NCI-H526 treated with DMSO at 0.1 percent for 48 hours (cell line): ENCODE measurements around the gene KCNH2.
"Not testable (repeated sequence)": the region's sequence is repeated elsewhere in the genome, so short reads cannot be mapped to it uniquely, and the experiment has no call there.

Experiments used
- DNase-seq: peaks from one replicate; lab custom pipeline; 2025; lab: John Stamatoyannopoulos, UW

KCNH2 gene

DNA sequence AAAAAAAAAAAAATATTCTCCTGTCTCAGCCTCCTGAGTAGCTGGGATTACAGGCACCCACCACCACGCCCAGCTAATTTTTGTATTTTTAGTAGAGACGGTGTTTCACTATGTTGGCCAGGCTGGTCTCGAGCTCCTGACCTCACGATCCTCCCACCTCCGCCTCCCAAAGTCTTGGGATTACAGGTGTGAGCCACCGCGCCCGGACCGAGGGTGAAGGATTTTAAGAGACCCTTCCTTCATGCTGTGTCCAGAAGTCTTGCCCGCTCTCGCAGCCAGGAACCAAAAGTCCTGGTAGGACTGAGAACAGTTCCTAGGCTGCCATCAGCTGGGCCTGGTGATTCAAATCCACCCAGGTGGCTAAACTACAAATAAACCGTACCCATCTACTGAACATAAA is 33.5 kb upstream of the KCNH2 start:
- DNase-seq: not testable (repeated sequence)

DNA sequence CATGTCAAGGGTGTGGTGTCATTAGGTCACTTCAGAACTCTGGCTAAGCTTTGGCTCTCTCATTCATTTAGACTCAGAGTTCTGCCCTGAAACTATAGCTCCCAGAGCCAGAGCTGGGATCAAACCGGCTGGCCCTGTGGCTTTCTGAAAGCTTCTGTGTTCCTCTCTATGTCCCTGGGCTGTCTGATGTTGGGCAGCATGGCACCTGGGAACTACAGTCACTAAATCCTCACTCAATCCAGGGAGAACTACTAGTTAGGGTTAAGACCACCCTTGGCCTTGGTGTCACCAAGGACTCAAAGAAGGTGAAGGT is 32.9 kb upstream of the KCNH2 start:
- DNase-seq: no peak

DNA sequence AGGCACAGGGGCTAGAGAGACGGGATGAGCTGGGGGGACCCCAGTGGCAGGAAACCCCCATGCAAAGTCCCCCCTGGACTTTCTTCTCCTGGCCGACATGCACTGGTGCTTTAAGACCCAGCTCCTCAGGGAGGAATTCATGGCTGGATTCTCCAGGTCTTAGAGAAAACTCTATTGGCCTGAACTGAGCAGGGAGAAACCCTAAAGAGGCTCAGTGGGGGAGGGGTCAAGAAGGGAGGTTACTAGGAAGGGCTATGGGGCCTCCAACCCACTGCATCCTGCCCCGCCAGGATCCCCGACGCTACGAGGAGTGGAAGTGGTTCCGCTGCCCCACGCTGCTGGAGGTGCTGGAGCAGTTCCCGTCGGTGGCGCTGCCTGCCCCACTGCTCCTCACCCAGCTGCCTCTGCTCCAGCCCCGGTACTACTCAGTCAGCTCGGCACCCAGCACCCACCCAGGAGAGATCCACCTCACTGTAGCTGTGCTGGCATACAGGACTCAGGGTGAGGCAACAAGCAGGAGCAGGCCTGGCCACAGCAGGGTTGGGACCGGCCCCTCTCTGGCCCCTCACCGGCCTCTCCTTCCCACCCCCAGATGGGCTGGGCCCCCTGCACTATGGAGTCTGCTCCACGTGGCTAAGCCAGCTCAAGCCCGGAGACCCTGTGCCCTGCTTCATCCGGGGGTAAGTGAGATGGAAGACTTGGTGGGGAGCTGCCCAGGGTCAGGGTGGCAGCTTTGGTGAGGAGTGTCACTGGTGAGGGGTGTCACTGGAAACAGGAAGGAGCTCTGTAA is 32.4 kb upstream of the KCNH2 start:
- no peak for DNase-seq

DNA sequence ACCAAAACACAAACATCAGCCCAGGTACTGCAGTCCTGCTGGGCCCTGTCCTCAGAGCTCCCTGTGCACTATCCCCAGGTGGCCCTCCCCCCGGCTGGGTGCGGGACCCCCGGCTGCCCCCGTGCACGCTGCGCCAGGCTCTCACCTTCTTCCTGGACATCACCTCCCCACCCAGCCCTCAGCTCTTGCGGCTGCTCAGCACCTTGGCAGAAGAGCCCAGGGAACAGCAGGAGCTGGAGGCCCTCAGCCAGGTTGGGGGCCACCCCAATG is 31.9 kb upstream of the KCNH2 start:
- DNase-seq: no peak

DNA sequence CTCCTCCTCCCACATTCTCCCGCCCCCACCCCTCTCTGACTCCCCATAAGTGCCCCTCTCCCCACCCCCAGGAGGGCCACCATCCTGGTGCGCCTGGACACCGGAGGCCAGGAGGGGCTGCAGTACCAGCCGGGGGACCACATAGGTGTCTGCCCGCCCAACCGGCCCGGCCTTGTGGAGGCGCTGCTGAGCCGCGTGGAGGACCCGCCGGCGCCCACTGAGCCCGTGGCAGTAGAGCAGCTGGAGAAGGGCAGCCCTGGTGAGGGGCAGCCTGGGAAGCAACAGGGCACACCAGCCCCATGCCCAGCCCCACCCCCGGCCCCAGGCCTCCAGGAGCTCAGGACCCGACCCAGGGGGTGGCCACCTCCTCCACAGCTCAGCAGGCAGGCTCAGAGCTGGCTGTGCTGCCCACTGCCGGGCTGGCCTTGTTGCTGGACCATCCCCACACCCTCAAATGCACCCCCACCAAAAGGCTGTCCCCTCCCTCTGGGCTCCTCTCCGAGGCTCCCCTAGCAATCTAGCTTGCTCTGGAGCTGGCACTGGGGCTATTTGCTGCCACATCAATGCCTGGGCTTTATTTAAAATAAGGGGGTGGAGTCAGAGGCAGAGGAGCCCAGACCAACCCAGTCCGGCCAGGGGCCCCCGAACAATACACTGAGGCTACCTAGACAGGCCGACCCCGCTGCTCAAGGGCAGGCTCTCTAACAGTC is 31.4 kb upstream of the KCNH2 start:
- DNase-seq: no peak

DNA sequence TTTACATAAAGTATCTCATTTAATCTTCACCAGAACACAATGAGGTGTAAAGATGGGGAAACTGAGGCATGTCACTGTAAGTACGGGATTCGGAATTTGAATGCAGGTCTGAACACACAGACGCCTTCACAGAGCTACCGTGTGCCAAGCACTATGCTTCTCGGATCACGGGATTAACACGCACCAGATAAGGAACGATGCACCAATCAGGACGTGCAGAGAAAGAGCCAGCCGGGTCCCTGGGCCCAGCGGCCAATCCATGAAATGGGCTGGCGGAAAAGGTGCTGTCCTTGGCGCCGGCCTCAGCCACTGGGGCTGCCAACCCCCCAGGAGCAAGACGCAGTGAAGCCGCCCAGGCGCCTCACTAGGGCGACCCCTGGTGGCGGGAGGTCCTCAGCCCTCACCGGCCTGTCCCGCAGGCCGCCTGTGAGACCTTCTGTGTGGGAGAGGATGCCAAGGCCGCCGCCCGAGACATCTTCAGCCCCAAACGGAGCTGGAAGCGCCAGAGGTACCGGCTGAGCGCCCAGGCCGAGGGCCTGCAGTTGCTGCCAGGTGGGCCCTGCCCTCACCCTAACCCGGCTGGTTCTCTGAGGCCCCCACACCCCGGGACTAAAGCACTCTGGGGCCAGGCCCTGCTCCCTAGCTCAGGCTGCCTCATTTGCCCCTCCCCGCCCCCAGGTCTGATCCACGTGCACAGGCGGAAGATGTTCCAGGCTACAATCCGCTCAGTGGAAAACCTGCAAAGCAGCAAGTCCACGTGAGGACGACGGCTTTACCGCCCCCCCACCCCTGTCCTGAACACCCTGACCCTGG is 30.6 kb upstream of the KCNH2 start:
- no peak for DNase-seq

DNA sequence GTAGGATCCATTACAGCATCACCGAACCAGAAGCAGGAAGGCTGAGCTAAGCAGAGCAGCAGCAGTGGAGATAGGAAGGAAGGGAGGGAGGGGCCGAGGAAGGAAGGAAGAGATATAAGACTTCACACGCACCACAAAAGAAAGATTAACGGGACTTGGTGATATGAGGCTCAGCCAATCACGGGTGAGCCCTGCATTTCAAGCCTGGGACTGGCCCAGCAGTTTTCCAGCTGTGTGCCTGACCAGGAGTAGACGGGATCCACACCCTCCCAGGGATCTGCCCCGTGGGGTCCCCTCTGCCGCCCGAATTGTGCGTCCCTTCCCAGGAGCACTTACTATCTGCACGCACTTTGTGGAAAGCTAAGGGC is 30.0 kb upstream of the KCNH2 start:
- DNase-seq: no peak

DNA sequence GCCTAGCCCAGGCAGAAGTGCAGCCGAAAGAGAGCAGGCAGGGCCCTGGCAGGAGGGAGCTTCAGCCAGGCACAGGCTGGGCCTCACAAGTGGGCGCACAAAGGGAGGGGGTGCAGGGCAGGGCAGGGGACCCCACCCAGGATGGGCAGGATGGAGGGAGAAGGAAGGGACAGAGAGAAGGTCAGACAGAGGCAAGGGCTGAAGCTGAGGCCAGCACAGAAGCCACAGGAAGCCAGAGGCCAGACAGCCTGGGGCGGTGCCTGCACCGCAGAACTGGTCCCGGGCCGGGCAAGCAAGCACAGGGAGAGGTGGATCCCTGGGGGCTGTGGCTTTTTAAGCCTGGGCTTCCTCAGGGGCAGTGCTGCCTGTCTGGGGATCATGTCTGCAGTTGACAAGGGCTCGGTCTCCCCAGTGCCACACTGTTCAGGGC is 29.4 kb upstream of the KCNH2 start:
- no peak for DNase-seq

DNA sequence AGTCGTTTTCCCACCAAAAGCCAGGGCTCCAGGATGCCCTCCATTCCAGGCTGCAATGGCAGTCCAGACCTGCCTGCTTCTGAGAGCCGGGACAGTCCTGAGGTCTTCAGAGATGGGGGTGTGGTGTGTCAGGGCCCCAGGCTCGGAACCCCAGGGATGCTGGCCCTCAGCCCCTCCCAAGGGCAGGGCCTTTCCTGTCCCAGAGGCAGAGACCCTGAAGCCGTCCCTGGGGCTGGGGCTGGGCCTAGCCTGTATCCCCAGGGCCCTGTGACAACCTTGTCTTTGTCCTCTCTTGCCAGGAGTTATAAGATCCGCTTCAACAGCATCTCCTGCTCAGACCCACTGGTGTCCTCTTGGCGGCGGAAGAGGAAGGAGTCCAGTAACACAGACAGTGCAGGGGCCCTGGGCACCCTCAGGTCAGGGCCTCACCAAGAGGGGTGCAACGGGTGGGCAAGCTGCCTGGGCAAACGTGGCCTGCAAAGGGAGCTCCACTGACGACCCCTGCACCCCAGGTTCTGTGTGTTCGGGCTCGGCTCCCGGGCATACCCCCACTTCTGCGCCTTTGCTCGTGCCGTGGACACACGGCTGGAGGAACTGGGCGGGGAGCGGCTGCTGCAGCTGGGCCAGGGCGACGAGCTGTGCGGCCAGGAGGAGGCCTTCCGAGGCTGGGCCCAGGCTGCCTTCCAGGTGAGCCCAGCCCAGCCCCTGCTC is 28.6 kb upstream of the KCNH2 start:
- DNase-seq: no peak

DNA sequence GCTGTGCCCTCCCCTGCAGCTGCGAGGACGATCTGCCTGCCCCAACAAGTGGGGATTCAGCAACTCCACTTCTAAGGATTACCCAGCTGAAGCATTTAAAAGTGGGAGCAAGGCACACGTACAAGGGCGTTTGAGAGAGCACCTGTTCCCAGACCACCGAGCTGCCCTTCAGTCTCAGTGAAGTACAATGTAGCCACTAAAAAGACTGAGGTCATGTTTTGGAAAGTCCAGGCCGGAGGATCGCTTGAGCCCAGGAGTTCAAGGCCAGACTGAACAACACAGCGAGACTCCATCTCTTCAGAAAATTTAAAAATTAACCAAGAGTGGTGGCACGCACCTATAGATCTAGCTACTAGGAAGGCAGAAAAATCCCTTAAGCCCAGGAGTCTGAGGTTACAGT is 27.4 kb upstream of the KCNH2 start:
- DNase-seq: no peak

DNA sequence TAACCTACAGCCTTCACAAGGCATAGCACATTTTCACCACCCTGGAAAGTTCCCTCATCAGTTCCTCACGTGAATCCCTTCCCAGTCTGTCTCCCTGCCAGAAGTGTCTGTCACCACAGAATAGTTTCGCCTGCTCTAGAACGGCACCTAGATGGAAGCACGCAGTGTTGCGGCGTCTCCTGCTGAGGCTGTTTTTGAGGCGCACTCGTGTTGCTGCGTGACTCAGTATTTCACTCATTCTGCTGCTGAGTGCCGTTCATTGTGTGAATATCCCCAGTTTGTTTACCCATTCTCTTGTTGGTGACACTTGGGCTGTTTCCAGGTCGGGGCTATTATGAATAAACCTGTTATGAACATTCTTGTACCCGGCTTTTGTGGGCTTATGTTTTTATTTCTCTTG is 25.5 kb upstream of the KCNH2 start:
- DNase-seq: no peak

DNA sequence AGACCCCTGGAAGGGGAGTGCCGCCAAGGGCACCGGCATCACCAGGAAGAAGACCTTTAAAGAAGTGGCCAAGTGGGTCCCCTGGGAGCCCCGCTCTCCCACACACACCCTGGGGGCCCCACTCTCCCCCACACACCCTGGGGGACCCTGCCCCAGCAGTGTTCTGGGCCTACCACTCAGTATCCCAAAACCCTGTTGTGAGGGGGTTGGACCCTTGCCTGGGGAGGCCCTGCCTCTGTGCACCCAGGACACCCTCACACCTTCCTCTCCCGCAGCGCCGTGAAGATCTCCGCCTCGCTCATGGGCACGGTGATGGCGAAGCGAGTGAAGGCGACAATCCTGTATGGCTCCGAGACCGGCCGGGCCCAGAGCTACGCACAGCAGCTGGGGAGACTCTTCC is 23.4 kb upstream of the KCNH2 start:
- DNase-seq: no peak

DNA sequence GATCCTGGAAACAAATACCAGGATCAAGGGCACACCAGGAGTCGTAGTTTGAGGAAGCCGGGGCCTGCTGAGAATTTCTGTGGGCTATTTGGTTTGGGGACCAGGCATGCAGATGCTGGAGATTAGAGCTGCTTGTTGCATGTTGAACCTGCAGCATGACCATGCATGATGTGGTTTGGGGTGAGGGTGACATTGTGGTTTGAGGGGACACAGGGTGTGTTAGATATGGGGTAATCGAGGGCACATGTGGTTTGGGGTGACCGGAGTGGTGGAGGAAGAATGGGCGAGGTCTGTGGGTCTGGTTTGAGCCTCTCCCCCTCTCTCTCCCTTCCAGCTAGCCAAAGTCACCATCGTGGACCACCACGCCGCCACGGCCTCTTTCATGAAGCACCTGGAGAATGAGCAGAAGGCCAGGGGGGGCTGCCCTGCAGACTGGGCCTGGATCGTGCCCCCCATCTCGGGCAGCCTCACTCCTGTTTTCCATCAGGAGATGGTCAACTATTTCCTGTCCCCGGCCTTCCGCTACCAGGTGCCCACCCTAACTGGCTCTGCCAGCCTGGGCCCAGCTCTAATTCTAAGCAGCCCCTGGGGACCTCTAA is 22.9 kb upstream of the KCNH2 start:
- no peak for DNase-seq

DNA sequence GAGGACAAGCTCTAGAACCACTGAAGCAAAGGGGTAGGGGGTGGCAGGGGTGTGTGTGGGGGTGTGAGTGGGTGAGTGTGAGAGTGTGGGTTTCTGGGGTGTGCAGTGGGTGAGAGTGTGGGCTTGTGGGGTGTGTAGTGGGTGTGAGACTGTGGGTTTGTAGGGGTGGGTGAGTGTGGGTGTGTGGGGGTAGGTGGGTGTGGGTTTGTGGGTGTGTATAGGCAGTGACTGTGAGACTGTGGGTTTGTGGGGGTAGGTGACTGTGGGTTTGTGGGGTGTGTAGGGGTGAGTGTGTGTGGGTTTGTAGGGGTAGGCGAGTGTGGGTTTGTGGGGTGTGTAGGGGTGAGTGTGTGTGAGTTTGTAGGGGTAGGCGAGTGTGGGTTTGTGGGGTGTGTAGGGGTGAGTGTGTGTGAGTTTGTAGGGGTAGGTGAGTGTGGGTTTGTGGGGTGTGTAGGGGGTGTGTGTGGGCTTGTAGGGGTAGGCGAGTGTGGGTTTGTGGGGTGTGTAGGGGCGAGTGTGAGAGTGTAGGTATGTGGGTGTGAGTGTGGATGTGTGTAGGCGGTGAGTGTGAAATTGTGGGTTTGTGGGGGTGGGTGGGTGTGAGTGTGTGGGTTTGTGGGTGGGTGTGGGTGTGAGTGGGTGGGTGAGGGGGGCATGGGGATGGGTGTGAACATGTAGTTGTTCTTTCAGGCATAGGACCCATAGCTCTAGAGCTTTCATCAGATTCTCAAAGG is 21.5 kb upstream of the KCNH2 start:
- DNase-seq: no peak

DNA sequence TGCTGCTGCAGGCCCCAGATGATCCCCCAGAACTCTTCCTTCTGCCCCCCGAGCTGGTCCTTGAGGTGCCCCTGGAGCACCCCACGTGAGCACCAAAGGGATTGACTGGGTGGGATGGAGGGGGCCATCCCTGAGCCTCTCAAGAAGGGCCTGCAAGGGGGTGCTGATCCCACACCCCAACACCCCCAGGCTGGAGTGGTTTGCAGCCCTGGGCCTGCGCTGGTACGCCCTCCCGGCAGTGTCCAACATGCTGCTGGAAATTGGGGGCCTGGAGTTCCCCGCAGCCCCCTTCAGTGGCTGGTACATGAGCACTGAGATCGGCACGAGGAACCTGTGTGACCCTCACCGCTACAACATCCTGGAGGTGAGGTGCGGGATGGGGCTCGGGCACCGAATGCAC is 20.9 kb upstream of the KCNH2 start:
- no peak for DNase-seq

DNA sequence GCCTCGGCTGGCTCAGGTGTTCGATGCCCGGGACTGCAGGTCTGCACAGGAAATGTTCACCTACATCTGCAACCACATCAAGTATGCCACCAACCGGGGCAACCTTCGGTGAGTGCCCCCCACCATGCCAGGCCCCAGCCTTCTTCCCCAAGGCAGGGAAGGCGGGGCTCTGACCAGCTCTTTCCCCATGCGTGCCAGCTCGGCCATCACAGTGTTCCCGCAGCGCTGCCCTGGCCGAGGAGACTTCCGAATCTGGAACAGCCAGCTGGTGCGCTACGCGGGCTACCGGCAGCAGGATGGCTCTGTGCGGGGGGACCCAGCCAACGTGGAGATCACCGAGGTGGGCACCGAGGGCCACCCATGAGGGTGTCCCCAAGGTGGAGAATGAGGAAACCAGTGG is 20.2 kb upstream of the KCNH2 start:
- no peak for DNase-seq

DNA sequence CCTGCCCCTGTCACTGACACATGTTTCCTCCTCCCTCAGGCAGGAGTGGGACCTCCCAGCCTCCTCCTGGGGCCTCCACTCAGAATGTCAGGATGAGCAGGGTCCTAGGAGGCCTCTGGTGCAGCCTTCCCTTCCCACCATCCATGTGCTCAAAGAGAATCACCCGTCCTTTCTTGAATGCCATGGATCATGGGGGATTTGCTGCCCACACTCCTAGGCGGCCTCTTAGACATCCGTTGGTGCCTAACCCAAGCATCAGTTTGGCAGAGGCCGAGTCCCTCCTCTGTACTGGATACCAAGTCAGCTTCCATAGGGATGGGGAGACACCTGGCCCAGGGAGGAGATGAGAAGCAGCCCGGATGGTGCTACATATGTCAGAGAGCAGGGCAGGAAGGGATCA is 19.7 kb upstream of the KCNH2 start:
- DNase-seq: no peak

DNA sequence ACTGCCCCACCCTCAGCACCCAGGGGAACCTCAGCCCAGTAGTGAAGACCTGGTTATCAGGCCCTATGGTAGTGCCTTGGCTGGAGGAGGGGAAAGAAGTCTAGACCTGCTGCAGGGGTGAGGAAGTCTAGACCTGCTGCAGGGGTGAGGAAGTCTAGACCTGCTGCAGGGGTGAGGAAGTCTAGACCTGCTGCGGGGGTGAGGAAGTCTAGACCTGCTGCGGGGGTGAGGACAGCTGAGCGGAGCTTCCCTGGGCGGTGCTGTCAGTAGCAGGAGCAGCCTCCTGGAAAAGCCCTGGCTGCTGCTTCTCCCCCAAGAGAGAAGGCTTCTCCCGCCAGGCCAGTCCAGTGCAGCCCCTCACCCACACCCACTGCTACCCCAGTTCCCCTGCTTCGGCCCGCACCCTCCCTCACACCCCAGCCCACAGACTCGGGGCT is 19.0 kb upstream of the KCNH2 start:
- no peak for DNase-seq

DNA sequence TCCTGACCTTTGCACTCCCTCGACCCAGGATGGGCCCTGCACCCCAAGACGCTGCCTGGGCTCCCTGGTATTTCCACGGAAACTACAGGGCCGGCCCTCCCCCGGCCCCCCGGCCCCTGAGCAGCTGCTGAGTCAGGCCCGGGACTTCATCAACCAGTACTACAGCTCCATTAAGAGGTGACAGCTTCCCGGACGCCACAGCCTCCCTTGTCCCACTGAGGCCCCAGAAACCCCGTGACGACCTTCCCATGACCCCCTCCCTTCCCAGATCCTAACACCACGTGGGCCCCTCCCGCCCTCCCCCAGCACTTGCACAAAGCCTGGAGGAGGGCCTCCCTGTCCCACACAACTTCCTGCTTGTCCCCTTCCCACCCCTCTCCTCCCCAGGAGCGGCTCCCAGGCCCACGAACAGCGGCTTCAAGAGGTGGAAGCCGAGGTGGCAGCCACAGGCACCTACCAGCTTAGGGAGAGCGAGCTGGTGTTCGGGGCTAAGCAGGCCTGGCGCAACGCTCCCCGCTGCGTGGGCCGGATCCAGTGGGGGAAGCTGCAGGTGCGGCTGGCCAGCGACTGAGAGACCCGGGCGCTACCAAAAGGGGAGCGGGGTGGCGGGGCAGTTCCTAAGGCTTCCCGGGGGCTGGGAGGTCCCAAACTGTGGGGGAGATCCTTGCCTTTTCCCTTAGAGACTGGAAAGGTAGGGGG is 18.4 kb upstream of the KCNH2 start:
- DNase-seq: no peak

DNA sequence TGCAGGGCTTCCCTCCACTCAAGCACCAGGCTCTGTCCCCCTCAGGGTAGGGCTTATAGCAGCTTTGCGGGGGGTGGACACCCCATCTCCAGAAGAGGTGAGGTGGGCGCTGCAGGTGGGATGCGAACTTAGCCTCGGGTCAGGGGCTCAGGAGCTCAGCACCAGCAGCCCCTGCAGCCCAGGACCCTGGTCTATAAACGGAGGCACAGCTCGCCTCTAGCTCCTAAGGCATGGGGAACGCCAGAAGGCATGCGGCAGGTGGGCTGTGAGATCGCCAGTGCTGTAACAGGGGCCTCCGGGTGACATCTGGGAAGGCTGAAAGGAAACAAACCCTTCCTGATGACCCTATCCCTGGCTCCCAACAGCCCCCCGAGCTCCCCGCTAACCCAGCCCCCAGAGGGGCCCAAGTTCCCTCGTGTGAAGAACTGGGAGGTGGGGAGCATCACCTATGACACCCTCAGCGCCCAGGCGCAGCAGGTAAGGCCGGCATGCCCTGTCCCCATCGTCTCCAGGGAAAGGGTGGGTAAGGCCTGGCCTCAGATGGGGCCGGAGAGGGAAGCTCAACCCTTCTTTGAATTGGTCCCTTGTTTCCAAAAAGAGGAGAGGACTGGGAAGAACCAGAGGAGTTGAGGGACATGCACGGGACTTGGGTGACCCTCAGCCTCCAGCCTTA is 16.9 kb upstream of the KCNH2 start:
- DNase-seq: no peak
